Right hindlimb (tissue), 1 donor: ENCODE data around the gene CD24.
"Not testable (repeated sequence)": the region's sequence is repeated elsewhere in the genome, so short reads cannot be mapped to it uniquely, and the experiment has no call there.

Experiments used
- DNase-seq: peaks from one replicate; pipeline ENCODE4 v3.0.0-alpha.2; 2018

Gene CD24, protein sequence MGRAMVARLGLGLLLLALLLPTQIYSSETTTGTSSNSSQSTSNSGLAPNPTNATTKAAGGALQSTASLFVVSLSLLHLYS

DNA sequence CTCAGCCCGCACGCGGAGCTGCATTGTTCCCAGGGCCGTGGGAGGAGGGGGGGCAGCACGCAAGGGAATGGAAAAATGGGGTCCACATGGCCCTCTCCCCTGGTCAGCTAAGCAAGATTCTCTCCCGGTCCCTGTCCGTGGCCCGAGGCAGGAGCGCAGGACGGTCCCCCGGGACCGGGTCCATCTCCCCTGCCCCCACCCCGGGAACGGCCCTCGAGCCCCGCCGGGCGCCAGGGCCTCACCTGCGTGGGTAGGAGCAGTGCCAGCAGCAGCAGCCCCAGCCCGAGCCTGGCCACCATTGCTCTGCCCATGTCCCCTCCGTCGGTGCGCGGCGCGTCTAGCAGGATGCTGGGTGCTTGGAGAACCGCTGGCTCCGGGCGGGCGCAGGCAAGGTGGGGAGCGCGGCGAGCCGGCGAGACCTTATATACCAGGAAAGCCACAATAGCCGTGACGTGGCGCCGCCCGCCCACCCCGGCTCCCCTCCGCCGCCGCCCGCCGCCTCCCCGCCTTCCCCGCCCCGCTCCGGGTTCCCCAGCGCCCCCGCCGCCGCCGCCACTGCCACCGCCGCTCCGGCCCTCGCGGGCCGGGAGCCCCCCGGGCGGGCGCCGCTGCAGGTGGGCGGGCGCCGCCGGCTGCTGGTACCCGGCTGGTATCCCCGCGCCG is at the start of gene CD24:
CD24 (minus strand) TSS at position 394 of the 663 bp plus-strand sequence; CDS start at position 311, 83 bp downstream.
- peak; percentile 67 for DNase-seq

DNA sequence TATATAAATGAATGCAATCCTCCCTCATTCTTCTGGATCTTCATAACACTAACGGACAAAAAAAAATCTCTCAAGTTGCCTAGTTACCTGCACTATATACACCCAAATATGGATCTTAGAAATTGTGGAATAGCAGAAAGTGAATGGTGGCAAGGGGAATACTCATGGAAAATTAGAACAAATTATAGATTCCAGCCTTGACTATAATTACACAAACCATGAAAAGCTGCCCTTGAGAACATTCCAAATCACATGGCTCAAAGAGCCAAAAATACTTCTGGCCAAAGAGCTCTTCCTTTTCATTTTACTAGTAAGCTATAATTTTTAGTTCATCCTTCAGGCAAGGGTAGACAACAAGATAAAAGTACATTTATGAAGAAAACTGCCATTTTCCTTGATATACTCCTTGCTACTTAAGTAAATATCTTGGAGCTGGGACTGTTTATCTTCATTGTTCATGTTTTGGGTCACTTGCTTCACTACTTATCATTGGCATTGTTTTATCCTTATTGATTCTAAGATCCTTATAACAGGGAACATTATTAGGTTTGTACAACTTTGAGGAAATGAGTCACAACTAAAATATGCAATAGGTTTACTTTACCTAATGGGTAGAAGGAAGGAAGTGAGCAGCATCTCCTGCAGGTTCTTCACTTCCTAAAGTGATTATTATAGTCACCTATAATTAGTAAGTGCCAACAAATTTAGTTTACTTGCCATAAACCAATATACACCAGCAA is 47.1 kb upstream of the CD24 start:
- no peak for DNase-seq

DNA sequence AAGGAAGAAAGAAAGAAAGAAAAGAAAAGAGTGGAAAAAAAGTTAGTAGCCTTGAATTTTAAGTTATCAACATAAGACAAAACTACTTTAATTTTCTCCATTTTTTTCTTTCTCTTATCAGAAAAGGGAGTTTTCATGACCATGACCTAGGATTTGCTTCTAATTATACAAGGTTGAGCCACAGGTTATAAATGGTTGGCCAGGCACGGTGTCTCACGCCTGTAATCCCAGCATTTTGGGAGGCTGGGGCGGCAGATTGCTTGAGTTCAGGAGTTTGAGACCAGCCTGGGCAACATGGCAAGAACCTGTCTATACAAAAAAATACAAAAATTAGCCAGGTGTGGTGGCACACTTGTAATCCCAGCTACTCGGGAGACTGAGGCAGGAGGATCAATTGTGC is 45.7 kb upstream of the CD24 start:
- DNase-seq: no peak

DNA sequence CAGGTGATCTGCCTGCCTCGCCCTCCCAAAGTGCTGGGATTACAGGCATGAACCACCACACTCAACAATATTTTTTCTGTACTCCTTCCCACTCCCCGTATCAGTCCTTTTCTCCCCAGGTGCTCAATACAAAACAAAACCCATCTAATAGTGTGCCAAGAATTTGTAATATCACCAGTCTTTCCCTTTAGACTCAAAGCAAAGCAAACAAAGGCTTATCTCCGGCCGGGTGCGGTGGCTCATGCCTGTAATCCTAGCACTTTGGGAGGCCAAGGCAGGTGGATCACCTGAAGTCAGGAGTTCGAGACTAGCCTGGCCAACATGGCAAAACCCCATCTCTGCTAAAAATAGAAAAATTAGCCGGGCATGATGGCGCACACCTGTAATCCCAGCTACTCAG is 45.1 kb upstream of the CD24 start:
- DNase-seq: not testable (repeated sequence)

DNA sequence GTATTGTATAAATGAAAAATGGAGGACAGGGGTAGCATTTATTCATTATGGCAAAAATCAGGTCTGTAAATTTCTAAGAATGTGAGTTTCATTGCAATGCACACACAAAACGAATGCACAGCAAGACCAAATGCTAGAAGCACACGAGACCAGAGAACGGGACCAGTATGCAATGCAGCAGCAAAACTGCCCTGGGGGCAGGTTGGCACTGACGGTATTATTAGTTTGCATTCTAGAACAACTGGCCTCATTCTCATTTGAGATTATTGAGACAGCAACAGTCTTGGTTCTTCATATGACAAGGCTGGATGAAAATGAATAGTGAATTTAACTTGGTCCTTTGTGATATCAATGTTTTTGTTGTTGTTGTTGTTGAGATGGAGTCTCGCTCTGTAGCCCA is 44.5 kb upstream of the CD24 start:
- DNase-seq: no peak

DNA sequence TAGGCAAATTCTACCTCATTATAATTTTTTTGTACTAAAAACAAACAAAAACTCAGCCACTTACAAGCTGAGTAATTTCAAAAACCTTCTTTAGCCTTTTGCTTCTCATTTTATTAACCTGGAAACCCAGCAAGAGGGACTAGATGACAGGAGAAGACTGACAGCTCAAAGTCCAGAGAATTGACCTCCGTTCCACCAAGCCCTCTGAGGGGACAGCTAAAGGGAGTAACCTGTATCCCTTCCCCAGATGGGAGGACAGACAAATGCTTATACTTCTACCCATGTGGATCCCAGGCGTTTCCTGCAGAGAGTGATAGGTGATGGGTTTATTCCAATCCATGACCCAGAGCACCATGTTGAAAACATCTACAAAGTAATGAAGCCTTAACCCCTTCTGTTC is 35.0 kb upstream of the CD24 start:
- DNase-seq: no peak

DNA sequence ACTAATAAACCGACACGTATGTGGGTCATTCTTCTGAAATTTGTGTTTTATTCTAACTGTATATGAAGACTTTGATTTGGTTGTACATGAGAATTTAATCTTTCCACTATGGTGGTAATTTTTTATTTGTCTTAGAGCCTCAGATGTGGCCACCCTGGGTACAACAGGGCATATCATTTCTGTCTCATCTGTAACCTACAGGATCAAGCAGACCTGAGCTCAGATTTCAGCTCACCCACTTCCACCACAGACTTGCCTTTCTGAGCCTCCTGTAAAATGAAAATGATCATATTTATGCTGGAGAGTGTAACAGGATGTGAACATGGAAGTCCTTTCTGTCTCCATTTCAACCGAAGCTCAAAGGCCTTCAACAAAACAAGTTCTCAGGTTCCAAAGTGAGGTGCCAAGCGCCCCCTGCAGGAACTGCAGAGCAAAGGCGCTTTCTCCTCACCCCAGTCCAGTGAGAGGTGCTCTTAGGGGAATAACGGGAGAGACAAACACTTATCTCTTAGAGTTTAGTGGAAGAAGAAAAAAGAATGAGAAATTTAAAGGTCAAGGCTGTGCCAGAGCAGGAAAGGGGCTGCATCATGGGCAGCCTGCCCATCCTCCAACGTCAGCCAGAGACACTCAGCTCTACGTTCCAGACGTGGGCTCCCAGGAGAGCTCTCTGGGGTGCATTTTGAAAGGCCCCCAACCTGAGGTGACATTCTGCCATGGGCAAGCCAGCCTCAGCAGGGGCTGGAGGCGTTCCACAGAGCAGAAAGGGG is 23.0 kb upstream of the CD24 start:
- DNase-seq: peak; percentile 42

DNA sequence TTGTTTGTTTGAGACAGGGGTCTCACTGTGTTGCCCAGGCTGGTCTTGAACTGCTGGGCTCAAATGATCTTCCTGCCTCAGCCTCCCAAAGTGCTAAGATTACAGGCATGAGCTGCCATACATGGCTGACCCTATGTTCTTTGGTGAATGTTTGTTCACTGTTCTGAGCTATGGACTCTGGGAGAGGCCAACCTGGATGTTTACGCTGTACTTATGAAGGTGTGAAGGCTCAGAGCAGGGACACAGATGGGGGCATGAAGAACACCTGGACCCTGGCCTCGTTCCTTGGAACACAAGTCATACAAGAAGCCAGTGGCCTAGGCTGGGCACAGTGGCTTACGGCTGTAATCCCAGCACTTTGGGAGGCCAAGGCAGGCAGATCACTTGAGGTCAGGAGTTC is 21.1 kb upstream of the CD24 start:
- DNase-seq: no peak

DNA sequence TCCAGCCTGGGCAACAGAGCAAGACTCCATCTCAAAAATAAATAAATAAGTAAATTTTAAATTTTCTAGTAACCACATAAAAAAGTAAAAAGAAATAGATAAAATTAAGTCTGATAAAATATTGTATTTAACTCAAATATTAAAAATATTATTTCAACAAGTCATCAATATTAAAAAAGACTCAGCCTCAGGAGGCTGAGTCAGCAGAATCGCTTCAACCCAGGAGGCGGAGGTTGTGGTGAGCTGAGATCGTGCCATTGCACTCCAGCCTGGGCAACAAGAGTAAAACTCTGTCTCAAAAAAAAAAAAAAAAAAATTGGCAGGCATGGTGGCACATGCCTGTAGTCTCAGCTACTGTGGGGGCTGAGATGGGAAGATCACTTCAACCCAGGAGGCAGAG is 15.2 kb upstream of the CD24 start:
- not testable (repeated sequence) for DNase-seq

DNA sequence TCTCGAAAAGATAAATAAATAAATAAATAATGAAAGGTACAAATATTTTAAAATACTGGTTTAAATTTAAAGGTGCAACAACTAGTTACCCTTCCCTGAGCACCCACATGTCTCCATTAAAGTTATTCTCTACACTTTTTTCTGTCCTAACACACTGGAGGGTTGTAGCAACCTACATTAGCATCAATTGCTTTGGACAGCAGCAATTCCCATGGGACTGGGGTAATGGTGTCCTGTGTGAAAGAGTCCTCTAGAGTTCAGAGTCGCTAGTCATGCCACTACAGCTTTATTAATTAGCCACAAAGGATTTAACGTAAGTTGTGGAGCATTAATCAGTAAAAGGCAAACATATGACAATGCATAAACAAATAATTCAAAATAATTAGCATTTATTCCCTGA is 14.1 kb upstream of the CD24 start:
- DNase-seq: no peak

DNA sequence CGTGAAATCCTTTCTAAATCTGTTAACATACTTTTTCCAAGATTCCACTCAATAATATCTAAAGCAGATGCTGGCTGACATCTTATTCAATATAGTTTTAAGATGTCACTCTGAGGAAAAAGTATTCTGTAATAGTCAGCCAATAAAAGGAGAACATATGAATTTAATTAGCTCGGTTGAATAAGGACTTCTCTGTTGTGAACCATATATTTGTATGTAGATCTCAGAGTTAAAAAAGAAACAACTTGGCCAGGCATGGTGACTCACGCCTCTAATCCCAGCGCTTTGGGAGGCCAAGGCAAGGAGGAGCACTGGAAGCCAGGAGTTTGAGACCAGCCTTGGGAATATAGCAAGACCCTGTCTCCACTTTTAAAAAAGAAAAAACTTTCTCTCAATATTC is 7.4 kb upstream of the CD24 start:
- peak; percentile 72 for DNase-seq

DNA sequence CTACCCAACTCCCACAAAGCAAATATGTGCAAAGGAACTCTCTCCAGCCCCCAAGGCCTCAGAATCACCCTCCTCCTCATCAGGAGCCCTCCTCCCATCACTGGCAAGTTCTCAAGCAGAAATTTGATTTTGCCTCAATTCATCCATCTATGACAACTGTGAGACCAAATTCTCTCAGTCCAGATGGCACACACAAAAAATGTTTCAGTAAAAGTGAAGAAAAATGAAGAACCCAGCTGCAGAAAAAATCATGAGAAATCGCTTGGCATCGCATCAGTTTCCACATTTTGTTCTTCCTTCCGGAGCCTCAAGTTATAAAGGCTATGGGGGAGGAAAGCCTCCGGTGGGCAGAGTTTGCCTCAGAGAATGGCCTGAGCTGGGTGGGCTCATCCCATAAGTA is 6.4 kb upstream of the CD24 start:
- no peak for DNase-seq

DNA sequence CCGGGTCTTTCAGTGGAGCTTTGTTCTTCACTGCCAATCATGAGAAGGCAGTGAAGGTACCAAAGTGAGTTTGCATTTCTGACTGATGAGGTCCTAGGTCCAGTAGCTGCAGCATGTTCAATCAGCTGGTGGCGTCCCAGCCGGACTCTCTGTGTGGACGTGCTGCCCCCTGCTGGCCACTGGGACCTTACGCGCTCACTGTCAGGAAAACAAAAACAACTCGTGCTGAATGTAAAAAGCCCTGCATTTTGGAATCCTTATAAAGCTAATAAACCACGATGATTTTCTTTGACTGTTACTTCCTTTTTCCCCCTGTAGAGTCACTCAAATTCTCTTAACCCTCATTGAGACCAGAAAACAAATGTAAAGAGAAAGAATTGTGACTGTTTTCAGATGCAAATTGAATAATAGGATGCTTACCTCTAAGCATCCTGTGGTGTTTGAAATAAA is 4.9 kb upstream of the CD24 start:
- peak; percentile 89 for DNase-seq

DNA sequence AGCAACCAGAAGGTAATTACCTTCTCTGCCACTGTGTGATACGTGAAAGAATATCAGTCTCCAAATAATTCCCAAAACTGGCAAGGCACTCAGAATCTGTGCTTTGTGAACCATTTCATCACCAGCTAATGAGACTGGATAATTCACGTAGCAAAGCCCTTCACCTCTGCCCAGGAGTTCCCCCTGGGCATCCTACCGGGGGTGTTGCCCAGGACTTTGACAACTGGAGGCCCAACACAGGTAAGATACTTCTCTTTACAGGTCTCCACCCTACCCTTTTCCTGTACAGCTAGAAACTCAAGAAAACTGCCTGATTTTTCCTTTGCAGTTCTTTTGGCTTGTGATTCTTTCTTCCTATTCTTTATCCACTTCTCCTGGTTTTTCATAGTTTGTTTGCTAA is 2.7 kb upstream of the CD24 start:
- no peak for DNase-seq

DNA sequence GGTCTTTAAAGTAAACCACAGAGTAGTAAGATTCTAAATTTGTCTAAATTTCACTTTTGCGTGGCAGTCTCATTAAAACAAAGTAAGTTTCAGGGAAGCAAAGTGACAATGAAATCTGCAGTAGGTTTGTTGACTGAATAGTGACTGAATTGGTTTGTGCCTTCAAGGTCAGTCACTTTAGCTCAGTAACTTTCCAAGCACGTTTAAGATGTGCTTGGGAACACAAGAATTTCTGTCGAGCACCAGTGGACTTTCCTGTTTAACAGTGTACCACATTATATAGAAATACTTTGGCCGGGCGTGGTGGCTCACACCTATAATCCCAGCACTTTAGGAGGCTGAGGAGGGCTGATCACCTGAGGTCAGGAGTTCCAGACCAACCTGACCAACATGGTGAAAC is 1.7 kb upstream of the CD24 start:
- no peak for DNase-seq

DNA sequence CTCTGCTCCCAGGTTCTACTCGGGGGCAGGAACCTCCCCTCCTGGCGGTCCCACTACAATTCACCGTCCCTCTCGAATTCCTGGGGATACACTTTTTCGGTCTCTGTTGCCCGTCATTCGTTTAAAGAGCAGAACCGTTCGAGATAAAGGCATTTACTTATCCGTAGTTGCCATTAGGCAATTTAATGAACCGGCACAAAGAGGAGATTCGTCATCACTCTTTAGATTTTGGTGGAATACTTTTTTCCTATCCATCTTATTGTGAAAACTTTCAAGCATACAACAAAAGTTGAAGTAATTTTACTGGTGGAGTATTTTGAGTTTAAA is 1.2 kb upstream of the CD24 start:
- no peak for DNase-seq

DNA sequence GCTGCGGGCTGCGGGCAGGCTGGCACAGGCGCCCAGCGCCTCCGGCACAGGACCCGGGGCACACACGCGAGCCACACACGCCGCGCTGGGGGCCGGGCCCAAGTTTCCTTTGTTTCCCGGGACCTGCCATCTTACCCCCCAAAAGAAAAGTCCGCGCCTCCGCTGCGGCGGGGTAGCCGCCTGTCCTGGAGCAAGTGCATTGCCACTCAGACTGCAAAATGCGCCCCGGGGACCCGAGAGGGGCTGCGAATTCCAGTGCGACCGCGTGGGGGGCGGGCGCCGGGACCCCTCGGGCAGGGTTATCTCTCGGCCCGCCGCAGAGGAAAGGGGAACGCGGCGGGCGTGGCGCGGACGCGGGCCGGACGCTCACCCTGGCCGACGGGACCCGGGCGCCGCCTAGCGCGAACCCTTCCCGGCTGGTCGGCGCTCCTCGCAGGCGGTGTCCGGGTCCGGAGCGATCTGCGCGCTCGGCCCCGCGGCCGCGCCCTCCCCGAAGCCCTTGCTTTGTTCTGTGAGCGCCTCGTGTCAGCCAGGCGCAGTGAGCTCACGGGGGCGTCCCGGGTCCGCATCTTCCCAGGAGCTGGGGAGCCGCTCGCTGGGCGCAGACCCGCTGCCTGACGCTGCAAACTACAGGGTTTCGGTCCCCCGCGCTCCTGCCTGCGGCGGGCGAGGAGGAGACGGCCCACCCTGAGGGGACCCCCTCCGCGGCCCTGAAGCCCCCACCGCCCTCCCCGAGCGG is 639 bp upstream of the CD24 start:
- DNase-seq: peak; percentile 75

DNA sequence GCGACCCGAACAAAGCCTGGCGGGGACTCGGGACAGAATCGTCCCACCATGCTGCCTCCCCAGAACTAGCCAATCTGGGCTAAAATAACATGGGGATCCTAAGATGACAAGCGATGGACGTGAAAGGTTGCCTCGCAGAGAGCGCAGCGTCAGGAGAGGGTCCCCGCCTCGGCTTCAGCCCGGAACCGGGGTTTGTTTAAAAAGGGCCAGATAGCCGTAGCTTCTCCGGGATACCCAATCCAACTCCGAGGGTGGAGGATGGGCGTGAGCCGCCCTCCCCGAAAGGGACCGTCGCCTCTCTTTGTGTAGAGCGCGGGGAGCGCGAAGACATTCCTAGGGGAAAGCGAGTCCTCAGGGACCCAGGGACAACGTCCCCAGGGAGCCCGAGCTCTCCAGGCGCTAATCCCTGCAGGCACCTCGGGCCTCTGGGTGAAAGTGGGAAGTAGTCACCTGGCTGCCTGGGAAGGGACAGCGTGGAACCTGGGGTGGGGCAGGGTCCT is 643 bp downstream of the CD24 start:
- DNase-seq: peak; percentile 30

DNA sequence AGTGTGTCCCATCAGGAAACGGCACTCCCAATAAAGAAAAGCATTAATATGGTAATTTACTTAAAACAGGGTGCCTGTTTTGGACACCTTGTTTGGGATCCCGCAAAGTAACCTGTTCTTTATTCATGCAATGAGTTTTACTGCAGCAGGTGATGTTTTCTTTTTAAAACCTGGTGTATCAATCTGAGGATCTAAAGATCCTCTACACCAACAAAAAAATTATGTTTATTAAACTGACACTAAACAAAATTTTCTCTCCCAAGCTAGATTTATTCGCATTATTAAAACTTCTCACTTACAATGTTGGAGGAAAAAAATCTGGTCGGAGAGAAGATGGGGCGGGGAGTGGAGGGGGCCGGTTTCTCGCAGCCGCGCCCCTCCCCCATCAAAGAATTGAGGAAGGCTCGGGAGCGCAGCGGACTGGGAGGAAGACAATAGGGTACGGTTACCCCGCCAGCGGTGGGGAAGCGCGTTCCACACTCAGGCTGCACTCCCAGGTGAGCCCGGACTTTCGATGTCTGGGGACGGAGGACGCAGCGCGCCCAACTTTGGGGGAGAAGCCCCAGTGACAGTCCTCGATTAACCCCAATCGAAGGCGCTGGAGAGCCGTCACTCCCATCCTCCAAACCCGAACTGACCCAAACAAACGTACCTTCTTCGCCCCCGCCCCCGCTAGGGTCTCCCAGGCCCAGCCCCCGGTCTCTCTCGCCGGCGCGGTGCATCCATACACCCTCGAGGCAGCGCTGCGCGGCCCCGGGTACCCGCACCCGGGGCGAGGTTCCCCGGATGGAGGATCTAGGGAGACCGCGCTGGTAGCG is 1.3 kb downstream of the CD24 start:
- peak; percentile 26 for DNase-seq

DNA sequence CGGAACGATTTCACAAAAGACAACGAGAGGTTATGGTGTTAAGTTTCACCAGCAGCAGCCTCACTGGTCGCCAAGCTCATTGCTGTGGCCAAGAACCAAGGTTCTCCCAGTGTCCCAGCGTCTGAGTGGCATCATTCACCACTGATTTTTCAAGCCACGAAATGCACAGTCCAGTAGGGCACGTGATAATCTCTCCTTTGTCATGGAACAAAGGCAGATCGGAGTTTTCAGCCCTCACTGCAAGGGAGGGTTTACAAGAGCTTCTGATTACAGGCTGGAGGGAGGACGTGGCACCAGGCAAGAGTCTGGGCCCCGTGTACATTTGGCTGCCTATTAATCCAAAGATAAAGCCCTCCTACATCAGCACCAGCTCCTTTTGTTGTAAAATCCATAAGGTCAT is 2.0 kb downstream of the CD24 start:
- peak; percentile 25 for DNase-seq

DNA sequence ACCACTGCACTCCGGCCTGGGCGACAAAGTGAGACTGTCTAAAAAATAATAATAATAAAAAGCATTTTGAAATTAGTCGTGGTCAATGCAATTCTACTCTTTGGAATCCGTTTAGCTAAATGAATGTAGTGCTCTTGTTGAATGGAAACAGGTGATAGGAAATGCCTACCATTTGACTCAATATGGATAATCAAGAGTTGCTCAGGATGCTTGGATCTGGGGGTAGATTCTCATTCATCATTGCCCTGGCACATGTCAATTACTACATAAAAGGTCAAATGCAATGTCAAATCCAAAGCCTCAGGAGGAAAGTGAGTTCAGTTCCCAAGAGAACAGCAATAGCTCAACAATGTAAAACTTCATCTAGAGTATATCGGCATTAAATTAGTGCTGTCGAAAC is 3.8 kb downstream of the CD24 start:
- DNase-seq: not testable (repeated sequence)
